HCT116 (cell line): ENCODE data around the gene COL19A1.

ENCODE experiments used
- CBX3 ChIP-seq: IDR thresholded peaks from 2 replicates; pipeline ENCODE4 v1.6.1; 2012; ENCODE audit warnings: low read depth
- CEBPB ChIP-seq: IDR thresholded peaks from 2 replicates; pipeline ENCODE4 v1.6.1; 2012; ENCODE audit warnings: low read depth
- CTCF ChIP-seq, 3 experiments: fragments of 200-600 bp in 1 of 3; sonication (generic) in 1 of 3; IDR thresholded peaks in 2 of 3; conservative IDR thresholded peaks in 1 of 3; 2 replicates each; pipeline ENCODE4 v1.5.1; 2012 to 2017; ENCODE audit warnings: low read depth in 2 of 3, low read length in 2 of 3, antibody characterized with exemption in 1 of 3, borderline replicate concordance in 1 of 3, control low read depth in 1 of 3, mild to moderate bottlenecking in 1 of 3, mixed read lengths in 1 of 3, mixed run types in 1 of 3, moderate library complexity in 1 of 3; ENCODE audit not compliant: insufficient read depth in 1 of 3
- ELF1 ChIP-seq: IDR thresholded peaks from 2 replicates; pipeline ENCODE4 v1.6.1; 2012; ENCODE audit warnings: low read depth, borderline replicate concordance
- EZH2 ChIP-seq: fragments of 200-600 bp; sonication (generic); IDR thresholded peaks from 2 replicates; pipeline ENCODE4 v1.6.1; 2017; ENCODE audit warnings: antibody characterized with exemption, mixed run types
- EZH2phosphoT487 ChIP-seq: fragments of 200-600 bp; IDR thresholded peaks from 2 replicates; pipeline ENCODE4 v1.6.1; 2018; ENCODE audit warnings: antibody characterized with exemption, borderline replicate concordance
- JUND ChIP-seq: IDR thresholded peaks from 2 replicates; pipeline ENCODE4 v1.6.1; 2012
- POLR2A ChIP-seq: IDR thresholded peaks from 2 replicates; pipeline ENCODE4 v1.7.0; 2011; ENCODE audit warnings: borderline replicate concordance; ENCODE audit not compliant: insufficient read depth, insufficient read length; ENCODE audit errors: extremely low read depth
- POLR2AphosphoS5 ChIP-seq: IDR thresholded peaks from 2 replicates; pipeline ENCODE4 v1.6.1; 2011; ENCODE audit warnings: mild to moderate bottlenecking, low read depth, low read length, moderate library complexity
- RAD21 ChIP-seq: IDR thresholded peaks from 2 replicates; pipeline ENCODE4 v1.6.1; 2012; ENCODE audit warnings: low read depth, mild to moderate bottlenecking
- SIN3A ChIP-seq: IDR thresholded peaks from 2 replicates; pipeline ENCODE4 v1.6.1; 2012; ENCODE audit warnings: low read depth
- SP1 ChIP-seq: IDR thresholded peaks from 2 replicates; pipeline ENCODE4 v1.6.1; 2012; ENCODE audit warnings: low read depth
- ZNF274 ChIP-seq: fragments of 200-500 bp; sonication (Bioruptor generic); IDR thresholded peaks from 2 replicates; pipeline ENCODE4 v1.6.1; 2014; ENCODE audit warnings: mild to moderate bottlenecking, low read depth, low read length, inconsistent platforms
- TF ChIP-seq, protein P1 (sequence below): IDR thresholded peaks from 2 replicates; pipeline ENCODE4 v1.6.1; 2012

DNA sequence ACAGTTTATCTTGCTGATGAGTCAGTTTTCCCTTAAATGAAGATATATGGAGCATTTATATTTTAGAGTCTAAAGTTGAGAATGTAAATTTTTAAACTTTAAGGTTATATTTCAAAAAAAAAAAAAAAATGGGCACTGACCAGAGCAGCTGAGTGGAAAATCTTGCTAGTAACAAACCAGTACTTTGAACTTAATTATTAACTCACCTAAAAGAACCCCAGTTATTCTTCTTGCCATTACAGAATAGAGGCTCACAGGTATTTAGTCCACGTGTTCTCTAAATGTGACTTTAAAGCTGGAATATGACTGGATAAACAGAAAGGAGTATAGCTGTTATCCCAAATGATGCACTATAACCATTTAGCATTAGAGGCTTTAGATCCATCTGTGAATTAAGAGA is 258.1 kb downstream of the COL19A1 start:
- no peak for TF ChIP-seq POLR2AphosphoS5
- no peak for TF ChIP-seq EZH2phosphoT487
- TF ChIP-seq SIN3A: no peak
- no peak for TF ChIP-seq CBX3
- TF ChIP-seq POLR2A: no peak
- TF ChIP-seq CTCF (IDR thresholded peaks at IDR 0.05 in 2 of 3, conservative IDR thresholded peaks at IDR 0.05 in 1 of 3; ENCODE audit: borderline replicate concordance in 1 of 3, insufficient read depth in 1 of 3, low read depth in 2 of 3, low read length in 2 of 3): no peak
- no peak for TF ChIP-seq RAD21
- no peak for TF ChIP-seq ZNF274
- TF ChIP-seq EZH2: no peak
- TF ChIP-seq, protein P1, sequence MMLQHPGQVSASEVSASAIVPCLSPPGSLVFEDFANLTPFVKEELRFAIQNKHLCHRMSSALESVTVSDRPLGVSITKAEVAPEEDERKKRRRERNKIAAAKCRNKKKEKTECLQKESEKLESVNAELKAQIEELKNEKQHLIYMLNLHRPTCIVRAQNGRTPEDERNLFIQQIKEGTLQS: no peak
- no peak for TF ChIP-seq CEBPB
- TF ChIP-seq ELF1: no peak
- TF ChIP-seq JUND: no peak
- no peak for TF ChIP-seq SP1
